GM12891 (cell line): Measurements from ENCODE around the gene MTSS2.

Experiments used
- PAX5 ChIP-seq: IDR thresholded peaks from 2 replicates; pipeline ENCODE4 v1.6.1; 2011; ENCODE audit warnings: low read length, moderate library complexity, mild to moderate bottlenecking; ENCODE audit not compliant: insufficient read depth, severe bottlenecking
- POLR2A ChIP-seq: IDR thresholded peaks from 2 replicates; pipeline ENCODE4 v1.6.1; 2011; ENCODE audit warnings: low read depth, low read length, control low read depth
- POLR2AphosphoS5 ChIP-seq: IDR thresholded peaks from 2 replicates; pipeline ENCODE4 v1.6.1; 2011; ENCODE audit warnings: low read depth, low read length, control low read depth
- POU2F2 ChIP-seq: IDR thresholded peaks from 2 replicates; pipeline ENCODE4 v1.6.1; 2011; ENCODE audit warnings: low read depth, mild to moderate bottlenecking, control low read depth, low read length, moderate library complexity
- SPI1 ChIP-seq: IDR thresholded peaks from 2 replicates; pipeline ENCODE4 v1.6.1; 2011; ENCODE audit warnings: low read depth, low read length, control low read depth
- TAF1 ChIP-seq: IDR thresholded peaks from 2 replicates; pipeline ENCODE4 v1.6.1; 2011; ENCODE audit warnings: low read depth, low read length, control low read depth

DNA sequence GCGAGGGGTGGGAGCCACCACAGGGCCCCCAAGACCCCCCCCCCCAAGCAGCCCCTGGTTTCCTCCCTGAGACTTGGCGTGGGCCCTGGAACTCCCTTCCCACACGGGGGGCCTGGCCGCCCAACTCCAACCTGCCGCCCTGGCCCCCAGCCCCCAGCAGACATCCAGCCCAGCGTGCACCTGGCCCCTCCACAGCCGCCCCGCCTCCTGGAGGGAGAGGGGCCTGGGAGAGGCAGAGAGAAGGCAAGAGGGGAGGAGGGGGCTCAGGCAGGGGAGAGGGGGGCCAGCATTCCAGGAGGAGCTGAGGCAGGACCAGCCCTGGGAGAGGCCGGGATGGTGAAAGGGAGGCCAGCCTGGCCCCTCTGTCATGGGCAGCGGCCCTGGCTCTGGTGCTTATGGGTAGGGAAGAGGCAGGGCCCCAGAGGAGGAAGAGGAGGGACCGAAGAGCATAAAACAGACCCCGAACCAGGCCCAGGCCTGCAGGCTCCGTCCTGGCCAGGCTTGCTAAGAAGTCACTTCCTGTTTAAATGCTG, 22.8 kb downstream of the MTSS2 start:
- TF ChIP-seq POU2F2 (no peak), TAF1 (no peak), SPI1 (no peak), POLR2AphosphoS5 (no peak), POLR2A (no peak), PAX5 (no peak)
